Omental fat pad (tissue), 4 donors: Measurements from ENCODE around the gene NTRK2. TPM values are rescaled to one million over a fixed set of nuclear protein-coding genes. Genes with fewer than 3 reads are reported as not detected.

Experiments
- ATAC-seq: fragments of 150-250 bp; one replicate; pipeline ENCODE4 v1.9.1; 2016; ENCODE audit warnings: mild to moderate bottlenecking, moderate library complexity; ENCODE audit not compliant: low FRiP score
- DNase-seq: peaks from one replicate; pipeline ENCODE4 v3.0.0-alpha.2; 2019; ENCODE audit warnings: low spot score
- CTCF ChIP-seq, 3 donors: fragments of 450-650 bp; IDR thresholded peaks; one replicate each; pipeline ENCODE4 v1.5.1; 2016 to 2017; ENCODE audit warnings: antibody characterized with exemption in 3 of 3, mild to moderate bottlenecking in 3 of 3, moderate library complexity in 2 of 3
- total RNA-seq, 4 donors: library from RNA; depleted of rRNA; stranded (reverse); fragments of >200 nt; gene quantifications; one replicate each; pipeline ENCODE4 v1.1.0, GENCODE V29; 2016

The NTRK2 gene
- total RNA-seq, 4 donors from 2014 or later: 13.9 to 20.2 (median 16.1) TPM

GRCh38 chr9:84668196-84669012, 1.1 kb upstream of the NTRK2 start:
- peak; percentile 88 for ATAC-seq
- TF ChIP-seq CTCF (IDR thresholded peaks at IDR 0.05): no peak
- DNase-seq: no peak

DNA sequence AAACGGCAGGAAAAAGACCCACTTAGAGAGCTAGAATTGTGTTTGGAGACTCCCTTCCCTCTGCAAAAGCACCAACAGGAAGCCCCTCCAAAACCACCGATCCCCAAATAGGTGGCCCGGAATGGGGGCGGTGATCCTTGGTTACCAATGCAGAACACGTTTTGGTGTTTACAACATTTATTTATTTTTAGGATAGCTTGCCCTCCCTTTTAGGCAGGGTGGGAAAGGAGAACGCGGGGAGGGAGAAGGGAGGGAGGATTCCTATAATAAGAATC, 579 bp upstream of the NTRK2 start:
- TF ChIP-seq CTCF (IDR thresholded peaks at IDR 0.05): no peak
- no peak for ATAC-seq
- DNase-seq: no peak

DNA sequence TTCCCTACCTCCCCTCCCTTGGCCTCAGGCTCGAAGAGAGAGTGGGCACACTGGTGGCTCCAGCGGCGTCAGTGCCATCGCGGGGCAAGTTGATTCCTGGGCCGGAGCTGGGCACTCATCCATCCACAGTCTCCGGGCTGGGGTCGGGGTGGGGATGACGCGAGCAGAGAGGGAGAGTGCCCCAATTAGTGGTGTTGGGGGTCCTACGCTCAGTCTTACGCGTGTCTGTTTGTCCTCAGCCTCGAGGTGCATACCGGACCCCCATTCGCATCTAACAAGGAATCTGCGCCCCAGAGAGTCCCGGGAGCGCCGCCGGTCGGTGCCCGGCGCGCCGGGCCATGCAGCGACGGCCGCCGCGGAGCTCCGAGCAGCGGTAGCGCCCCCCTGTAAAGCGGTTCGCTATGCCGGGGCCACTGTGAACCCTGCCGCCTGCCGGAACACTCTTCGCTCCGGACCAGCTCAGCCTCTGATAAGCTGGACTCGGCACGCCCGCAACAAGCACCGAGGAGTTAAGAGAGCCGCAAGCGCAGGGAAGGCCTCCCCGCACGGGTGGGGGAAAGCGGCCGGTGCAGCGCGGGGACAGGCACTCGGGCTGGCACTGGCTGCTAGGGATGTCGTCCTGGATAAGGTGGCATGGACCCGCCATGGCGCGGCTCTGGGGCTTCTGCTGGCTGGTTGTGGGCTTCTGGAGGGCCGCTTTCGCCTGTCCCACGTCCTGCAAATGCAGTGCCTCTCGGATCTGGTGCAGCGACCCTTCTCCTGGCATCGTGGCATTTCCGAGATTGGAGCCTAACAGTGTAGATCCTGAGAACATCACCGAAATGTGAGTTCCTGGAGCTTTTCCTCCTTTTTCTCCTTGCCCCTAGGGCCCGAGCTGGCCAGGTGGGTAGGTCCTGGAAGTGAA, 861 bp downstream of the NTRK2 start:
- ATAC-seq (no peak), DNase-seq (no peak)
- no peak for TF ChIP-seq CTCF (IDR thresholded peaks at IDR 0.05)

DNA sequence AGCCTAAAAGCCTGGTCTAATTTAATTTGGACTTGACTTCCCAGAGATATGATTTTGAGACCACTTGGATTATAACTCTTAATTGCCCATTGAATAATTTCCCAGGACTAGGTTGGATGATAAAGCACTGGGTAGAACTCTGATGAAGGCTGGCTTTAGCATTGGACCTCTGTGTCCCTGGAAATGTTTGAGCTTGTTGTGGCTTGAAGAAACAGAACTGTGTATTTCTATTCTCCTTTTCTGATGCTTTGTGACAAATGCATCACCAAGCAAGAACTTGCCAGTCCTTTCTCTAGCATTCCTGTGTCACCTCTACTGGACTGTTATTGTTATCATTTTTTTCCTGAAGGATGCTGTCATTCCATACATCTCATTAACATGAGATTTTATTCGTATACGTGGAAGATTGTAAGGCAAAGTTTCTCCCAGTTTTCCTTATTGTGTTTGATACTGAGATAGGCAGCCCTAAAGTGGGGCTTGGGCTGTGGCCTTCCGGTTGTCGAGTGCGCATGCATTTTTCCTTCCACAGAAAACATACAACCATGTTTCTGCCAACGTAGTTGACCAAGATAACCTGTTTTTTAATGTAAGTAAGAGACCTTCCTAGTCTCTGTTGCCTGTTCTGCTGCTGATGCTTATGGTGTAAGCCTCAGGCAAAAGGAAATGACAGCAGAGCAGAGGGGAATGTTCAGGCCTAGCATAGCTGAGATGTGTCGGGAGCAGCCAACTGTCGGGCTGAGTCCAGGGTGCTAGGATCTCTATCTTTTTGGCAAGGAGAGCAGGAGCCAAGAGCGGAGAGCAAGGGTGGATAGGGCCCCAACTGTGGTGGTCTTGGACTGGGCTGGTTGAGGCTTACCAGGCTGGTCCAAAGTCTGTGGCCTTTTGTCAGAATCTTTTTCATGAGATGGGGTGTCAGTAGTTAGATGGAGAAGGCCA, 2.3 kb downstream of the NTRK2 start:
- ATAC-seq (no peak), DNase-seq (no peak)
- no peak for TF ChIP-seq CTCF (IDR thresholded peaks at IDR 0.05)

- DNase-seq: no peak
- no peak for TF ChIP-seq CTCF (IDR thresholded peaks at IDR 0.05)
Observed at GRCh38 chr9:84673806-84674205, 4.3 kb downstream of the NTRK2 start.

DNA sequence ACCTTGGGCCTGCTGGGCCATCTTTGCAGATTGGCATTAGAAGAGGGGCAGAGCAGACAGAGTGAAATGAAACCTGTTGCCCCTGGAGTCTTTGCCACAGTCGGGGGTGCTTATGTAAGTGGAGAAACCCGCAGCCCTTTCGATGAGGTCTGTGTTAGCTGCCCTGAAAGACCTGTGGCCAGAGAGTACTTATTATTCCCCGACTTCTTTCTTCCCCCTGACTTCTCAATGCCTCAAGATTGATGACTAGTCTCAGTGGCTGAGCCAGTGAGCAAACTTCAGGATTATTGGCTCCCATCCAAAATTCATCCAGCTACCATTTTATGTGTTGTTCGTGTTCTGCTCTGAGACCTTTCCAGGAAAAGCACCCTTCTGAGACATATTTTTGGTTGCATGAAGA, 7.6 kb downstream of the NTRK2 start:
- ATAC-seq (no peak), DNase-seq (no peak)
- TF ChIP-seq CTCF (IDR thresholded peaks at IDR 0.05): no peak

More at GRCh38 chr9:84673806-84674205, 4.3 kb downstream of the NTRK2 start:
- no peak for ATAC-seq
